Bone marrow (tissue), 2 donors: ENCODE measurements around the gene YIF1B.
"Not testable (repeated sequence)": the region's sequence is repeated elsewhere in the genome, so short reads cannot be mapped to it uniquely, and the experiment has no call there.

Experiments
- DNase-seq, 2 donors: peaks; one replicate each; lab custom pipeline; 2025; lab: John Stamatoyannopoulos, UW

YIF1B gene

GRCh38 chr19:38276942-38277517 lies 38.7 kb downstream of the YIF1B start:
- DNase-seq, result no peak

GRCh38 chr19:38274739-38275138 lies 41.0 kb downstream of the YIF1B start:
- no peak for DNase-seq

- no peak for DNase-seq
Measured at GRCh38 chr19:38273499-38273898, 42.2 kb downstream of the YIF1B start.

GRCh38 chr19:38270587-38271167 lies 45.1 kb downstream of the YIF1B start:
- DNase-seq, result no peak

- no peak for DNase-seq
Measured at GRCh38 chr19:38268539-38268938, 47.2 kb downstream of the YIF1B start.

GRCh38 chr19:38267761-38268483 lies 47.8 kb downstream of the YIF1B start:
- DNase-seq, result no peak

GRCh38 chr19:38266981-38267597 lies 48.7 kb downstream of the YIF1B start:
- no peak for DNase-seq

- DNase-seq, result no peak
Measured at GRCh38 chr19:38265921-38266429, 49.8 kb downstream of the YIF1B start.

GRCh38 chr19:38265213-38265861 lies 50.4 kb downstream of the YIF1B start:
- DNase-seq, result peak in 1 of 2 donors; percentile 68

- DNase-seq, result no peak
Measured at GRCh38 chr19:38264486-38265212, 51.1 kb downstream of the YIF1B start, which contains the start of gene SPINT2. Gene SPINT2, plus strand, starts transcription at chr19:38264573. Its CDS starts 320 bp downstream, at chr19:38264893.

- peak; percentile 19 to 55 for DNase-seq
Measured at GRCh38 chr19:38263689-38264485, 51.9 kb downstream of the YIF1B start.

GRCh38 chr19:38262585-38263268 lies 53.0 kb downstream of the YIF1B start:
- no peak for DNase-seq

- not testable (repeated sequence) for DNase-seq
Measured at GRCh38 chr19:38261942-38262341, 53.8 kb downstream of the YIF1B start.

GRCh38 chr19:38255383-38256014 lies 60.2 kb downstream of the YIF1B start:
- no peak for DNase-seq

GRCh38 chr19:38253788-38254187 lies 62.0 kb downstream of the YIF1B start:
- DNase-seq, result no peak
